Dedifferentiated amniotic fluid mesenchymal stem cell (primary cell): Measurements from ENCODE around the gene NEDD4L.
"Not testable (repeated sequence)": the region's sequence is repeated elsewhere in the genome, so short reads cannot be mapped to it uniquely, and the experiment has no call there.

Source experiments
- DNase-seq: peaks from one replicate; pipeline ENCODE4 v3.0.0-alpha.2; 2016; ENCODE audit errors: extremely low spot score

Gene NEDD4L

DNA sequence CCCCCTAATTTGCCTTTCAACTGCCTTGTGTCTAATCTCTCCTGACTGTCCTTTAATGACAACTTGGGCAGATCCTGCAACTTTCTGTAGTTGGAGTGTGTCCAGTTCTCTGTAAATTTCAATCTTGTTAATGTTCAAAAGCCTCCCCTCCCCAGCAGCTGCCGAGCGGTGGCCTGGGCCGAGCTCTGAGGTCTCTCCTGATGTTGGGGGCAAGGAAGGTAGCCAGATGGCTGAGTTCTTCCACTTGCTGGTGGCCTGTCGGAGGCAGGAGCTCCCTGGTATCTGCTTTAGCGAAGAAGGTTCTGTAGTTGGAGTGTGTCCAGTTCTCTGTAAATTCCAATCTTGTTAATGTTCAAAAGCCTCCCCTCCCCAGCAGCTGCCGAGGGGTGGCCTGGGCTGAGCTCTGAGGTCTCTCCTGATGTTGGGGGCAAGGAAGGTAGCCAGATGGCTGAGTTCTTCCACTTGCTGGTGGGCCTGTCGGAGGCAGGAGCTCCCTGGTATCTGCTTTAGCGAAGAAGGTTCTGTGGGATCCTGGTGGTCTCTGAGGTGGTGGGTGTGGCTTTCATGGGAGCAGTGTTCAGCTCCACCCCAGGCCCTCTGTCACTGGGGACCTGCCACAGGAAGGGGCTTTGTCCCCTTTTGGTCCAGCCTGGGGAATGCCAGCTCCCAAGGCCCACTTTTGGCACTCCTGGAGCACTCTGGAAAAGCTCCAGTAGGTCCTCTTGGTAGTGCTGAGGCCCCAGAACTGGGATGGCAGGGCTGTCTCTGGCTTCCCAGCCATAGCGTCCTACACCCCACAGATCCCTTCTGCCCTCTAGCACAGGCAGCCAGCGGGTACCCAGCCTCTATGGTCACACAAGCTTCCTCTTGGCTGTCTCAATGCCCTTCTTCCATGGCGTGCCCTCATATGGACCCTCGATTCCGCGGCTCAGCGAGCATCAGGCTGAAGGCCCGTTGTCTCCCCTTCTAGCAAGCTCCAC lies 373.0 kb downstream of the NEDD4L start:
- peak; percentile 52 for DNase-seq

DNA sequence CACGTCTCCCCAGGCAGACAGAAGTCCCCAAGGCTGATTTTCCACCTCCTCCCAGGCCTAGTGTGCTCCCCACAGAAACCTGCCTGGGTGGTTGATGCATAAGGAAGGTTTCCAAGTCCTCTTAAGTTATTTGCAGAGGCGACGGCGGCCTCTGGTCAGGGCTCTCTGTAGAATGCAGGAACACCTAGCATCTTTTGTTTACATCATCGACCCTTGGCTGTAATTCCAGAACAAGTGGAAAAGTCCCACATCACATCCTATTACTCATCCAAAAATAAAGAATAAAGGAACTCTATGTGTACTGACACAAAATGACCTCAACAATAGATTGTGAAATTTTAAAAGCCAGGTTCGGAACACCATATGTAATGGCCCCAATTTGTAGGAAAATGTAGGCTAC lies 373.7 kb downstream of the NEDD4L start:
- DNase-seq, result no peak

DNA sequence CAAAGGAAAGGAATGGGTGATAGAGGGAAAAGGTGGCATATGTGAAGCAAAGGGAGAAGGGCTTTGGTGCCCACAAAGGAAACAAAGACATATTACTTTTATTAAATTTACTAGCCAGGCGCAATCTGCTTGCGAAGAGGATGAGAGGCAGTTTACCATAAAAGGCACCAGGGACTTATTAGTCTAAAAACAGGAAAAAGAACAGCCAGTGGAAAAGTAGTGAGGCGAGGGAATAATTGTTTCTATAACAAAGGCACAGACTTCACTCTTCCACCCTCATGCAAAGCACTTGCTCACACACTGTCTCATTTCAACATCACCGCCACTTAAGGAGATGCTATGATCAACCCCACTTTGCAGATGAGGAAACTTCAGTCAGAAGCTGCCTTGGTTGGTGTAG lies 374.3 kb downstream of the NEDD4L start:
- no peak for DNase-seq

DNA sequence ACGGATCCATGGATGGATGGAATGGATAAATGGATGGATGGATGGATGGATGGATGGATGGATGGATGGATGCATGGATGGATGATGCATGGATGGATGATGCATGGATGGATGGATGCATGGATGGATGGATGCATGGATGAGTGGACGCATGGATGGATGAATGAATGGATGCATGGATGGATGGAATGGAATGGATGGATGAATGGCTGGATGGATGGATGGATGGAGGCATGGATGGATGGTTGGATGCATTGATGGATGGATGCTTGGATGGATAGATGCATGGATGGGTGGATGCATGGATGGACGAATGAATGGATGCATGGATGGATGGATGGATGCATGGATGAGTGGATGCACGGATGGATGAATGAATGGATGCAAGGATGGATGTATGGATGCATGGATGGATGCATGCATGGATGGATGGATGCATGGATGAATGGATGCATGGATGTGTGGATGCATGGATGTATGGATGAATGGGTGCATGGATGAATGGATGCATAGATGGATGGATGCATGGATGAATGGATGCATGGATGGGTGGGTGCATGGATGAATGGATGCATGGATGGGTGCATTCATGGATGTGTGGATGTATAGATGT lies 375.7 kb downstream of the NEDD4L start:
- DNase-seq, result no peak

DNA sequence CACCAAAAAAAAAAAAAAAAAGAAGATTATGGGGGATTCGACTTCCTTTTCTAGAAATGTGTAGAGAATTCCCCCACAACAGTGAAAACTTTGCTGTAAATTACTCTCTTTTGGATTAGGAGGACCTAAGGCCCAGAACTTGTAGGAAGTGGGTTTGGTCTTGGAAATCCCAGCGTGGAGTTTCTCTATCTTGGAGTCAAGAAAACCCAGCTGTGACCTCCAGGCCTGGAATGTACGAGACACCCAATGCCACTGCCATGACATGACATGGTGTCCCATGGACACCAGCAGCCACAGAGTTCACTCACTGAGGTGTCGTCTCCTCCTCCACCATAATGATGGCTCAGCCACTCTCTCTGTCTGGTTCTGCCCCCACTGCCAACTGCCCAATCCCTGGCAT lies 382.6 kb downstream of the NEDD4L start:
- DNase-seq, result no peak

DNA sequence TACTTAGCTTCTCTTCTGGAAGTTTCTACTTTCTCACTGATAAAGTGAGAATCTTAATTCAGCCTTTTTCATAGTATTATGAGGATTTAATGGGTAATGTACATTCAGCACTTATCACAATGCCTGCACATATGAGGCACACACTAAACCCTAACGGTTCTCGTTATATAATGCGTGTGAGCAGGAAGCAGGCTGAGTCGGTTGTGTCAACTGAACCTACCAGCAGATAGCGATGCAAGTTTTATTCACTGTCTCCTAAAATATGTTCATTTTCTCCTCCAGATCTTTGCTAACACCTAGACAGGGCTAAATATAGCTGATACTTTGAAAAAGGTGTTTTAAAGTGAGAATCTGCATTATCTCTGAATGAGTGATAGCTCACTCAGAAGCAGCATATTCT lies 383.3 kb downstream of the NEDD4L start:
- DNase-seq, result no peak

DNA sequence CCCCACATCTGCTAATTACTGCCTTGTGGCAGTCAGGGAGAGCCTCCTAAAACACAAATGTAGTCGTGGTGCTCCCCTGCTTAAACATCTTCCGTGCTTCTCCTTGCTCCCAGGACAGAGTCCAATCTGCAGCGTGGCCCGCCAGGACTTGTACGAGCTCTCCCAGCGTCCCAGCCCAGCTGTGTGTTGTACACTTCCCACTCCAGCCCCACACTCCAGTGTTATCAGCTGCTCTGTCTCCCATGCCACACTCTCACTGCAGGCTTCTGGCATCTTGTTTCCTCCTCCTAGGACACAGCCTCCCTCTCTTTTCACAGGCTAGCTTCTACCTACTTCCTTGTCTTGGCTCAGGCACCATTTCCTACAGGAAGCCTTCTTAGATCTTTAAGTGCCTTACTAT lies 385.4 kb downstream of the NEDD4L start:
- no peak for DNase-seq

DNA sequence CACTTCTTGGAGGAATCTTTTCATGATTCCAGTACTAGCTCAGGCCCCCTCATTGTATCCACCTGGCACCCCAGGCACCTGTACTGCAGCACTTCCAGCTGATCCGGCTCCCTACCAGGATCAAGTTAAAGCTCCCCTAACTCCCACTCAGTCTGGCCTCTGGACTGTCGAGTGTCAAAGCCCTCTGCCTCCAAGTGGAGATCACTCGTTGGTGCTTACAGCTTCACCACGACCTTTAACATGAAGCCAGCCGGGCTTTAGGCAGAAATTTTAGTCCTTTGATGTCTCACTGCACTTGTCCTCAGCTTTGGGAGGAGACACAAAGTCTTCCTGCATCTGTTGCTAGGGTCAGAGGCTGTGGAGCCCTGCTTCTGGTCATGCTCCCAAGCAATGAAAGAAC lies 387.2 kb downstream of the NEDD4L start:
- no peak for DNase-seq

DNA sequence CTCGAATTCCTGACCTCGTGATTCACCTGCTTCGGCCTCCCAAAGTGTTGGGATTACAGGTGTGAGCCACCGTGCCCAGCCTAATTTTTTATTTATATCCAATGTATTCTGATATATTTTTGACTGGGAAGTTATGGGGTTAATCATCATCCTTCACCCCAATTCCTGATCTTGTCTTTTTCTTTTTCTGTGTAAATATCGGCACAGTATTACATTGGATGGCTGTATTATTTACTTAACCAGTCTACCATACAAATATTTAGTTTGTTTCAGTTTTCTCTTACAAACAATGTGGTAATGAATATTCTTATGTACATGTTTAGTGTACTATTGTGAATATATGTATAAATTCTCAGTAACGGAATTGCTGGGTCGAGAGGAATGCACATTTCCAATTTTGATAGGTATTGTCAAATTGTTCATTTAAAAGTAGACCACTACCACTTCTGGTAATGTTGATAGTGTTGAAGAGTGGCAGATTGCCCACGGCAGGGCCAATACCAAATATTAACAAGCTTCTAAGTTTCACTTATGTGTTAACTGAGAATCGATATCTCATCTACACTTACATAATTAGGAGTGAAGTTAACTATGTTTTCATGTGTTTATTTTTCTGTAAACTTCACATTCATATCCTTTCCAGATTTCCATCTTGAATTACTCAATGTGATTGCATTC lies 388.2 kb downstream of the NEDD4L start:
- DNase-seq, result no peak

DNA sequence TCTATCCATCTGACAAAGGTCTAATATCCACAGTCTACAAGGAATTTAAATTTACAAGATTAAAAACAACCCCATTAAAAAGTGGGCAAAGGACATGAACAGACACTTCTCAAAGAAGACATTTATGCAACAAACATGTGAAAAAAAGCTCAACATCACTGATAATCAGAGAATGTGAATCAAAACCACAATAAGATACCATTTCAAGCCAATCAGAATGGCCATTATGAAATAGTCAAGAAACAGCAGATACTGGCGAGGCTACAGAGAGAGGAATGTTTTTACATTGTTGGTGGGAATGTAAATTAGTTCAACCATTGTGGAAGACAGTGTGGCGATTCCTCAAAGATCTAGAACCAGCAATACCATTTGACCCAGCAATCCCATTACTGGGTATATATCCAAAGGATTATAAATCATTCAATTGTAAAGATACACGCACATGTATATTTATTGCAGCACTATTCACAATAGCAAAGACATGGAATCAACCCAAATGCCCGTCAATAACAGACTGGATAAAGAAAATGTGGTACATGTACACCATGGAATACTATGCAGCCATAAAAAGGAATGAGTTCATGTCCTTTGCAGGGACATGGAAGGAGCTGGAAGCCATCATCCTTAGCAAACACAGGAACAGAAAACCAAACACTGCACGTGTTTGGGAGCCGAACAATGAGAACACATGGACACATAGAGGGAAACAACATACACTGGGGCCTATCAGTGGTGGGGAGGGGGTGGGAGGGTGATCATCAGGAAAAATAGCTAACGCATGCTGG lies 391.4 kb downstream of the NEDD4L start:
- DNase-seq, result not testable (repeated sequence)

DNA sequence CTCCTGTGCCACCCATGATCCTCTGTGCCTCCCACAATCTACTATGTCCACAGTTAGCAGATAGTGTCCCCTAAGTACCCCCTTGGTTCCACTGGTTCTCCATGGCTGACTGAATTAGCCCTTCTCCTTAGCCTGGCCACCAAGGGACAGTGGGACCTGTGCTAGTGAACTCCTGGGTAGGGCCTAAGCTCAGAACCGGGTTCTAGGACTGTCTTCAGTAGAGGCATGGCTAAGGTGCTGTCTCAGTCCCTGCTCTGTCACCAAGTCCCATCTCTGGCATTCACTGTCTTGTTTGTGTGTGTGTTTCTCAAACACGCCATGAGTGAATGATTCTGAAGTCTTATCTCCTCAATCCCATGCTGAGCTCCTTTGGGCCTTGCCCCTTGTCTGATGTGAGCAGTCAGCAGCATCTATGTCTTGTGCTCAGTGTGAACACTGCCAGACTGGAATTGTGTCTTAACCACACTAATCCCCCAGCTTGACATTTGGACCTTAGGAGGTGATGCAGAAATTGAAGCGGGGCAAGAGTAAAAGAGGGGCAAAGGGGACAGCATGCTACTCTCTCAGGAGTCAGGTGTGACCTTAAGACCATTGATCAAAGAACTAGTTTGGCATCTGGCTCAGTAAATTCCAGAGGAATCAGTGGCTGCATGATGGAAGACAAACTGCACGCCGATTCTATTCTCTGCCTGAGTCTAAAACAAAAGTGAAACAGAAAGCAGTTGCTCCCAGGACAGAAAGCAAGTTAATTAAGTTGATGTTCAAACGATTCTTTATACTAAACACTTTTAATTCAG lies 394.3 kb downstream of the NEDD4L start:
- peak; percentile 63 for DNase-seq

DNA sequence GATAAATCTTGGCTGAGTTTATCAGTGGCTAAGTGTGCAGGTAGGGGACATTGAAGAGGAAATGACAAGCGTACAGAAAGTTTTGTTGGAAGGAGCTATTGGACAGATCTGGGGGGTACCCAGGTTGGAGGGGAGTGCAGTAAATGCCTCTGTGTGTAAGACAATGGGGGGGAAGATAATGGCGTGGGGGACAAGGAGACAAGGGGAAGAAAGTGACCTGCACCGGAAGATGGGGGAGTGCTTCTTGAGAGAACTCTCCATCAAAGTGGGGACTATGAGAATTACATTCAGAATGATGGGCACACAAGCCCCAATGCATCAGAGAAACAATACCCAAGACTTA lies 394.9 kb downstream of the NEDD4L start:
- no peak for DNase-seq

DNA sequence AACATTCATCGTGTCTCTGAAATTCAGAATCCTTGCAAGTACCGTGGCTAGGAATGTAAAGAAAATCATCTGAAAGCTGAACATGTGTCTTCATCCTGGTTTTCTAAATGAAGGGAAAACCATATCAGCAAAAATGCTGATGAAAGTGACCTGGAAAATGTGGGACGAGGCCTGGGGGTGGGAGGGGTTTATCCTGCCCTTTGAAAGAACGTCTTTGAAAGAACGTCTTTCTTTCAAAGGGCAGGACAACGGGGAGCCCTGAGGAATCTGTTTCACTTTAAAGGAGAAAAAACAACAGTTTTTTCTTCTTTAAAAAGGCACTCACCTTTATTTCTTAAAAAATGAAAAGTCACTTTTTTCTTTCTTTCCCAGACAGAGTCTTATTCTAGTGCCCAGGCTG lies 399.6 kb downstream of the NEDD4L start:
- DNase-seq, result no peak

DNA sequence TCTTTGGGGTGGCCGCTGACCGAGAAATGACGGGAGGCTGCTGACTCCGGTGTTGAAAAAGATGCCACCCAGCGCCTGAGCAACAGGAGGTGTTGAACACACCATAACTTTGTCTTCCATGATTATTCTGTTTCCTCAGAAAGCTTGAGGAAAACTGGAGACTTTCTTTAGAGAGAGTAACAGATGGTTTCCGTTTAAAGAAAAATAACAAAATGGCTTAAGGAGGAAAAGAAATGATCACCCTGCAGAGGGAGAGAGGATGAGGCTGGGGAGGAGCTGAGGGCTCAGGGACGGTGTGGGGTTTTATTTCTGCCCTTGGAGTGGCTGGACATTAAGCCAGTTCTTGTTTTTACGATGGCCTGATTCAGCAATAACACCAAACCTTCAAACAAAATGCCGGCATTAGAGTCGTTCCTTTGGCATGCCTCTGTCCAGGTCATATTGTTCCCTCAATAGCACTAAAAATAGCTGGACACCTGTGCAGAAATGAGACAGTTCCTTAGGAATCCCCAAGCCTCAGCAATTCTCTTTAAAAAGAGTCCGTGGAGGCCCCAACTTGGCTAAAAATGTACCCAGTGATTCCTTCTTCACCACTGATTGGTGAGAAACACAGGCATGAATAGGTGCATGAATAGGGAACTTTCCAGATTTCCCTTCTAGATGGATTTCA lies 402.5 kb downstream of the NEDD4L start:
- no peak for DNase-seq

DNA sequence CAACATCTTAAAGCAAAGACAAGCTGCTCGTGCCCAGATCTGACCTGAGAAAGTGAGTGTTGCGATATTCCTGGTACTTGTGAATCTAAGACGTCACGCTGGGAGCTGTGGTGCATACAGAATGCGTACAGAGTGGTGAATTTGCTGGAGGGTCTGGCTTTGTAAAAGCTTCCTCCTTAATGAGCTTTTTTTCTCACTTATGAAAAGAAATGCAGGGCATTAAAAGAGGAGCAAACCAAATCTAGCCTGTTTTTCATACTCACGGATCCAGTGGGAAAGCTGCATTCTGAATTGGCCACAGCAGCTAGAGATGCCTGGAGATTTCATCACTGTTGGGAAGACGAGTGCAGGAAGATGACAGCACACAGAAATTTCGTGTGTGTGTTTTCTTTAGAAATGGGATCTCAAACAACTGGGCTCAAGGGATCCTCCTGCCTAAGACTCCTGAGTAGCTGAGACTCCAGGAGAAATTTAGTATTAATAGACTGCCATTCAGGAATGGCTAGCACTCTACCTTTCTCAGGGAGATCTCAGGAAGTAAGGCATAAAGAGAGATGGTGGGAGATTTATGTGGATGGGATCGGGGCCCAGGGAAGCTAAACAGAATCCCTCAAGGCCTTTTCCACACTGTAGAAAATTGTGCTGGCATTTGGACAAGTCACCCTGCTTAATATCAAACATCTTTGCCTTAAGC lies 403.5 kb downstream of the NEDD4L start:
- peak; percentile 24 for DNase-seq

DNA sequence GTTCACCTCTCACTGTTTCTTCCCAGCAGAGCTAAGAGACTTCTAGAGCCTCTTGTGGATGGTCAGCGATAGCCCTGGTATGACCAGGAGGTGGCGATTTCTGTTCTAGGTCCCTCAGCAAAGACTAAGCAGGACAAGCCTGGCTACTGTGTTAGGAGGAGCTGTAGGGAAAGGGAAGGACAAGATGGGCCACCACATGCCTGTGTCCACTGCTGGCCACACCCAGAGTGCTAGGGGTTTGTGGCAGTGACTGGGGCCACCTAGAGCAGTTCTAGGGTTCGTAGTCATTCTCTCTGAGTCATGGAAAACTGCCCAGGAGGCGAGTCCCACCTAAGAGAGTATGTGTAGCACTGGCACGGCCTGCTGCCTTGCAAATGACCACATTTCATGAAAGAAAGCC lies 405.4 kb downstream of the NEDD4L start:
- DNase-seq, result no peak
